ENCODE data around the gene TMEM175.

Gene TMEM175

DNA sequence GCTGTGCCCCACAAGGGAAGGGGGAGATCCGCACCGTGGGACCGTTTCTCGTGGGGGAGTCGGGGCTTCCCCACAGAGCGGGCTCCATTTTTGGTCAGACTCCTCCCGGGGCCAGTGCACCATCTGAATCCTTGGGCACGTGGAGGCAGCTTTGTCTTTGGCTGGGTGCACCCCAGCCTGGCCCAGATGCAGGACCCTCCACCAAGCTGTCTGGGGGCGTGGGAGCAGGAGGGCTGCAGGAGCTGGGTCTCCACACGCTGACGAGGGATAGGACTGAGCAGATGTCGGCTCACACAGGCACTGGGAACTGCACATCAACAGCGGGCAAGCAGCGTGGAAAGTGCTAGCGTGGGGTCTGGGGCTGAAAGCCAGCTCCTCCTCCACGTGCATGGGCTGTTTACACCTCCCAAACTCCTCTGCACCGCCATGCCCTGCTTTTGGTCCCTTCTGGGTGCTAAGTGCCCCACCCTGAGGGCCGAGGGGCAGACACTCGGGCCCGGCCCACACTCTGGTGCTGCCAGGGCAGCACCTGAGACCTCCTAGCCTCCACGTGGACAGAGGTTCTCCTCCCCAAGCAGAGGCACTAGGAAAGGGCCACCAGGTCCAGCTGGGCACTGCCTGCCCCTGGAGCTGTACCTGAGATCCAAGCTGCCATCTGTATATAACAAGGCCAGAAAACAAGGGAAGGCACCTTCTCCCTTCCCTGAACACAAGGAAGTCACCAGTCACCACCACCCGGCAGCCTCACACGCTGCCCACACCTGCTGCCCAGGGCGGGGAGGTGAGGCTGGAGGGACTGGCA lies 27.3 kb downstream of the TMEM175 start:
- no peak overlapping the region for H3K4me3 ChIP-seq (ENCODE audit: low read depth, low read length)
- TF ChIP-seq, protein P1, sequence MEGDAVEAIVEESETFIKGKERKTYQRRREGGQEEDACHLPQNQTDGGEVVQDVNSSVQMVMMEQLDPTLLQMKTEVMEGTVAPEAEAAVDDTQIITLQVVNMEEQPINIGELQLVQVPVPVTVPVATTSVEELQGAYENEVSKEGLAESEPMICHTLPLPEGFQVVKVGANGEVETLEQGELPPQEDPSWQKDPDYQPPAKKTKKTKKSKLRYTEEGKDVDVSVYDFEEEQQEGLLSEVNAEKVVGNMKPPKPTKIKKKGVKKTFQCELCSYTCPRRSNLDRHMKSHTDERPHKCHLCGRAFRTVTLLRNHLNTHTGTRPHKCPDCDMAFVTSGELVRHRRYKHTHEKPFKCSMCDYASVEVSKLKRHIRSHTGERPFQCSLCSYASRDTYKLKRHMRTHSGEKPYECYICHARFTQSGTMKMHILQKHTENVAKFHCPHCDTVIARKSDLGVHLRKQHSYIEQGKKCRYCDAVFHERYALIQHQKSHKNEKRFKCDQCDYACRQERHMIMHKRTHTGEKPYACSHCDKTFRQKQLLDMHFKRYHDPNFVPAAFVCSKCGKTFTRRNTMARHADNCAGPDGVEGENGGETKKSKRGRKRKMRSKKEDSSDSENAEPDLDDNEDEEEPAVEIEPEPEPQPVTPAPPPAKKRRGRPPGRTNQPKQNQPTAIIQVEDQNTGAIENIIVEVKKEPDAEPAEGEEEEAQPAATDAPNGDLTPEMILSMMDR (IDR thresholded peaks at IDR 0.05; ENCODE audit: low read depth, low read length, missing control alignments): no peak
- DNase-seq (ENCODE audit: low read depth): no peak

DNA sequence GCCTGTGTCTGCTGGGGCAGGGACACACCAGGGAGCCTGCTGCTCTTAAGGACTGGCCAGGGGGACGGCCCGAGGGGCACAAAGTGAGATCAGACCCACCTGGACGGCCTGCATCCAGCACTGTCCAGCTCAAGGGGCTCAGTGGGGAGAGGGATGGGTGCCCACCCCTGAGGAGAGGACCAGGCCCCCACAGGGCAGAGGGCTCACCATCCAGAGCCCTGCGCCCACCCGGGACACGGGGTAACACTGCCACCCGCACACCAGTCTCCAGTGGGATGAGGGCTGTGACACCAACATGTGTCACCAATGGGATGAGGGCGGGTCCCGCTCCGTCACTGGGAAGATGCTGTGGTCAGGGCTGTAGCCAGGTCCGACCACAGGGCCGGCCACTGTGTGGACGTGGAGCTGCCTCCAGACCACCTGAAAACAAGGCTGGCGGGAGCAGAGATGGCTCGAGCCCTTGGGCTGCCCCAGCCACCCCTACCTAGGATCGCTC lies 27.9 kb downstream of the TMEM175 start:
- TF ChIP-seq, protein P1 (IDR thresholded peaks at IDR 0.05; ENCODE audit: low read depth, low read length, missing control alignments): no peak
- DNase-seq (ENCODE audit: low read depth): no peak

DNA sequence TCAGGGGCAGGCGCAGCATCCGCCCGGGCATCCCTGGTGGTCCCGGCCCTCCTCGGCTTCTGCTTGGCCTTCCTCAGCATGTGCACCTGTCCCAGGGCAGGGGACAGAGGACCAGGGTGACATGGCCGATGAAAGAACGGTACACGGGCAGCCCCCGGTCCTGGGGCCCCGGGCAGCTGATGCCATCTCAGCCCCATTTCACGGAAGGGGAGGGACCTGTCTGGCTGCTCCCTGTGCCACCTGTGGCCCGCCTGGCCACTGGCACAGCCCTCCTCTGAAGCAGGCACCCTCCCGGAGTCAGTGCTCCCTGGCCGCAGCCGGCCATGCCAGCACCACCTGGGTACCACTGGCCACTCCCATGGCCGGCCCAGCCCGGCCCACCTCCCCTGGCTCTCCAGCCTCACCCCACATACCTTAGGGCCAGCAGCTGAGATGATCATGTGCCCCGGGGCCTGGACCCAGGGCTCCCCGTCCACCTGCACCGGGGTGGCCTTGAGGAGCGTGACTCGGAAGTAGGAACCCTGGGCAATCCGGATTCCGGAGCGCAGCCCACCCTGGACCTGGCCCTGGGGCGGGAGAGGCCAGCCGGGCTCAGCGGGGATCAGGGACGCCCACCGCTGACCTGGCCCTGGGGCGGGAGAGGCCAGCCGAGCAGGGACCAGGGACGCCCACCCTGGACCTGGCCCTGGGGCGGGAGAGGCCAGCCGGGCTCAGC lies 28.5 kb downstream of the TMEM175 start:
- TF ChIP-seq, protein P1 (IDR thresholded peaks at IDR 0.05; ENCODE audit: low read depth, low read length, missing control alignments): no peak
- no peak overlapping the region for H3K4me3 ChIP-seq (ENCODE audit: low read depth, low read length)
- no peak for DNase-seq (ENCODE audit: low read depth)

More for the DNA sequence above, 27.9 kb downstream of the TMEM175 start:
- H3K4me3 ChIP-seq (ENCODE audit: low read depth, low read length): no peak overlapping the region

DNA sequence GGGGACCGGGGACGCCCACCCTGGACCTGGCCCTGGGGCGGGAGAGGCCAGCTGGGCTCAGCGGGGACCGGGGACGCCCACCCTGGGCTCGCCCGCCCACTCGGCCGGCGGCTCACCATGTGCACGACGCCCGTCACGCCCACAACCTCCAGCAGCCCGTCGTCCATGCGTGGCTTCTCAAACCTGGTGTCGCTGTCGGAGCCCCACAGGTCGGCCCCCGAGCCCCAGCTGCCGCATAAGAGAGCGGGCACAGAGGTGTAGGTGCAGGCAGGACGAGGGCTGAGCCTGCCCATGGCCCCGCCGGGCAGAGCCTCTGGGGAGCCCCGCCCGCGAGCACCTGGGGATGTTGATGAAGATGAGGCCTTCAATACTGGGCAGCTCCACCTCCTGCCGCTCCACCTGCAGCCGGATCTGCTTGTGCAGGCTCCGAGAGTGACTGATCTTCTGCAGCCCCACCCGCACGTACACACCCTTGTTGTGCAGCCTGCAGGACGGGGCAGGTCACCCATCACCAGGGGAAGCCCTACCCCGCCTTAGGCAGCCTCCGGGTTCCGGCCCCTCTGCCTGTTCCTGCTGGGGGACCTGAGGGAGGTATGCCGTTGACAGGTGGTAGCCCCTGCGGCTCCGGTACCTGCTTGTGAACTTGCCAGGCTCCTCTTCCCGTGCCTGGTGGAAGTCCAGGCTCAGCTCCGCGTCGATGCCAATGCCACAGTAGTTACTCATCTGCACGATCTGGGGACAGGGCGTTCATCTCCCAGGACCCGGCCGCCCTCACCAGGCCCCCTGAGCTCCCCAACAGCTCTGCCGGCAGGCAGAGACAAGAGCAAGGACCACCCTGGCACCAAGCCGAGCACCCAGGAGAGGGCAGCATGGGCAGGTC lies 29.3 kb downstream of the TMEM175 start:
- TF ChIP-seq, protein P1 (IDR thresholded peaks at IDR 0.05; ENCODE audit: low read depth, low read length, missing control alignments): no peak
- no peak for DNase-seq (ENCODE audit: low read depth)
- H3K4me3 ChIP-seq (ENCODE audit: low read depth, low read length): no peak overlapping the region

DNA sequence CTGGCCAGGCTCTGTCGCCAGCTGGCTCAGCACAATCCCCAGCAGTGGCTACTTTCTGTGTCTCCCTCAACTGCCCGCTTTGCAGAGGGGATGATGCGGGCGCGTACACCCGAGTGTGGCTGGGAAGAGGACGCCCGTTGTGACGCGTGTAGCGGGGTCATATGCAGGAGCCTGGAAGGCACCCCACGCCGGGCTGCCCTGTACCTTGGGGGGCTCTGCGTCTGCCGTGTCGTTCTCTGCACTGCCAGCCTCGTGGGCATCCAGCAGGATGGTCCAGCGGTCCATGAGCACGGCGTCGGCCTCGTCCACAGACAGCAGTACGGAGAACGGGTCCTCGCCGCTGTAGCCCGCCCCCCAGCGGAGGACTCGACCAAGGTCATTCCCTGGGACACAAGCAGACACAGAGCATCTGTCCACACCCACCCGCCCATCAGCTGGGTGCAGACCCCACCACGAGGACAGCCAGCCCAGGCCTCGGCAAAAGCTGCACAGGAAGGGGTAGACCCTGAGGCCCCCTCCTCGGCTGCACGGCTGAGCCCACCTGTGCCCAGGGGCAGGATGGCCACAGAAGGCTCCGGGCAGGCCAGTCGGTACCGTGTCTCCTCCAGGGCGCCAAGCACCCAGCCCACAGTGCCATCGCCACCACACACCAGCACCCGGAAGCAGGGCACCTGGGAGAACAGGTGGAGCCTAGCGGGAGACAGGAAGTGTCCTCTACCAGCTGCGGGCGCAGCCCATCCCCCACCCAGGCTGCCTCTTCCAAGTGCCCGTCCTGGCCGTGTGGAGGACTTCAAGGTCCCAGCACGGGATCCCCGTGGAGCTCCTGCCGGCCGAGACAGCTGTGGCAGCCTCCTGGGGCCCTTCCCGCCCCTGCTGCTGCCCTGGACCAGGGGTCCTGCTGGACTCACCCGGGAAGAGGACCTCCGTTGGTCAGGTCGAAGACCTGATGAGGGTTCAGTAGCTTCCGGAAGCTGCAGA lies 30.3 kb downstream of the TMEM175 start:
- TF ChIP-seq, protein P1 (IDR thresholded peaks at IDR 0.05; ENCODE audit: low read depth, low read length, missing control alignments): no peak
- no peak for DNase-seq (ENCODE audit: low read depth)
- H3K4me3 ChIP-seq (ENCODE audit: low read depth, low read length): no peak overlapping the region
